HG03571 (cell line): ENCODE measurements around the gene GUCY2F.

Experiments
- ATAC-seq: cut with Tn5 transposase; IDR thresholded peaks from one replicate; pipeline ENCODE4 v1.9.1; 2021; ENCODE audit not compliant: unreplicated experiment

The GUCY2F gene

GRCh38 chrX:109344678-109345077 lies 137.2 kb downstream of the GUCY2F start:
- ATAC-seq: no peak

- ATAC-seq: no peak
Observed at GRCh38 chrX:109344101-109344500, 137.8 kb downstream of the GUCY2F start.

GRCh38 chrX:109343671-109344070 lies 138.2 kb downstream of the GUCY2F start:
- ATAC-seq: no peak

GRCh38 chrX:109336141-109336540 lies 145.7 kb downstream of the GUCY2F start:
- no peak for ATAC-seq

DNA sequence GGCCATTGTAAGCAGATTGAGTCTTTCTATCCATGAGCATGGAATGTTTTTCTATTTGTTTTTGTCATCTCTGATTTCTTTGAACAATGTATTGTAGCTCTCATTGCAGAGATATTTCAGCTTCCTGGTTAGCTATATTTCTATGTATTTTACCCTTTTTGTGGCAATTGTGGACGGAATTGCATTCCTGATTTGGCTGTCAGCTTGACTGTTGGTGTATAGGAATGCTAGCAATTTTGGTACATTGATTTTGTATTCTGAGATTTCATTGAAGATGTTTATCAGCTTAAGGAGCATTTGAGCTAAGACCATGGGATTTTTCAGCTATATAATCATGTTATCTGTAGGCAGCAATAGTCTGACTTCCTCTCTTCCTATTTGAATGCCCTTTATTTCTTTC lies 154.6 kb downstream of the GUCY2F start:
- no peak for ATAC-seq
